Measurements from ENCODE around the gene RNH1. TPM values are rescaled to one million over a fixed set of nuclear protein-coding genes. Genes with fewer than 3 reads are reported as not detected.

The RNH1 gene
- polyA plus RNA-seq, 3 donors, result 381 to 445 (median 443) TPM

GRCh38 chr11:486189-486588, 20.9 kb downstream of the RNH1 start:
- Histone ChIP-seq H2AFZ (ENCODE audit: insufficient read depth, low read depth, low read length, poor library complexity, severe bottlenecking) (no peak overlapping the region), H3K36me3 (replicated peaks in 1 of 2; ENCODE audit: control insufficient read depth in 1 of 2, insufficient read depth in 2 of 2, low read length in 2 of 2) (peaks cover 6 to 7% of the 10 kb centered on the region in 2 donors), H3K9ac (ENCODE audit: insufficient read depth, low read length, poor library complexity, severe bottlenecking) (no peak overlapping the region), H3K4me3 (replicated peaks in 1 of 3; ENCODE audit: low read depth in 2 of 3, low read length in 3 of 3) (no peak overlapping the region), H4K20me1 (ENCODE audit: insufficient read depth, low read length) (no peaks in the 10 kb centered on the region), H3K79me2 (ENCODE audit: insufficient read depth, low read length) (no peaks in the 10 kb centered on the region), H3K9me3 (replicated peaks in 1 of 2; ENCODE audit: control insufficient read depth in 1 of 2, insufficient read depth in 1 of 2, low read length in 2 of 2) (peaks cover 0 to 24% of the 10 kb centered on the region in 2 donors), H3K27me3 (ENCODE audit: control insufficient read depth in 2 of 2, insufficient read depth in 2 of 2, low read length in 2 of 2) (no peaks in the 10 kb centered on the region), H3K4me1 (ENCODE audit: control insufficient read depth in 1 of 2, insufficient read depth in 2 of 2, low read length in 2 of 2) (no peaks in the 10 kb centered on the region), H3K27ac (ENCODE audit: low read depth in 1 of 2, low read length in 2 of 2) (no peak overlapping the region), H3K4me2 (replicated peaks; ENCODE audit: extremely low read depth, low read length, poor library complexity, severe bottlenecking) (no peak overlapping the region)
- H3K36me3 Mint-ChIP-seq, result peaks cover 9 to 17% of the 10 kb centered on the region in 2 donors
- no peaks in the 10 kb centered on the region for H3K4me1 Mint-ChIP-seq
- TF ChIP-seq, protein P1, sequence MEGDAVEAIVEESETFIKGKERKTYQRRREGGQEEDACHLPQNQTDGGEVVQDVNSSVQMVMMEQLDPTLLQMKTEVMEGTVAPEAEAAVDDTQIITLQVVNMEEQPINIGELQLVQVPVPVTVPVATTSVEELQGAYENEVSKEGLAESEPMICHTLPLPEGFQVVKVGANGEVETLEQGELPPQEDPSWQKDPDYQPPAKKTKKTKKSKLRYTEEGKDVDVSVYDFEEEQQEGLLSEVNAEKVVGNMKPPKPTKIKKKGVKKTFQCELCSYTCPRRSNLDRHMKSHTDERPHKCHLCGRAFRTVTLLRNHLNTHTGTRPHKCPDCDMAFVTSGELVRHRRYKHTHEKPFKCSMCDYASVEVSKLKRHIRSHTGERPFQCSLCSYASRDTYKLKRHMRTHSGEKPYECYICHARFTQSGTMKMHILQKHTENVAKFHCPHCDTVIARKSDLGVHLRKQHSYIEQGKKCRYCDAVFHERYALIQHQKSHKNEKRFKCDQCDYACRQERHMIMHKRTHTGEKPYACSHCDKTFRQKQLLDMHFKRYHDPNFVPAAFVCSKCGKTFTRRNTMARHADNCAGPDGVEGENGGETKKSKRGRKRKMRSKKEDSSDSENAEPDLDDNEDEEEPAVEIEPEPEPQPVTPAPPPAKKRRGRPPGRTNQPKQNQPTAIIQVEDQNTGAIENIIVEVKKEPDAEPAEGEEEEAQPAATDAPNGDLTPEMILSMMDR (IDR thresholded peaks at IDR 0.05), result no peak
- no peak overlapping the region for H3K4me3 Mint-ChIP-seq
- no peak for DNase-seq
- intact Hi-C loops (cut with micrococcal nuclease), result no loop called here
- no peak overlapping the region for H3K27ac Mint-ChIP-seq
- 90% methylated on average over 12 of the region's 23 CpGs for WGBS (ENCODE audit: insufficient coverage)
- no peaks in the 10 kb centered on the region for H3K27me3 Mint-ChIP-seq (ENCODE audit: low read depth in 3 of 3)
- peaks cover 2 to 10% (median 2%) of the 10 kb centered on the region in 7 donors for H3K9me3 Mint-ChIP-seq

DNA sequence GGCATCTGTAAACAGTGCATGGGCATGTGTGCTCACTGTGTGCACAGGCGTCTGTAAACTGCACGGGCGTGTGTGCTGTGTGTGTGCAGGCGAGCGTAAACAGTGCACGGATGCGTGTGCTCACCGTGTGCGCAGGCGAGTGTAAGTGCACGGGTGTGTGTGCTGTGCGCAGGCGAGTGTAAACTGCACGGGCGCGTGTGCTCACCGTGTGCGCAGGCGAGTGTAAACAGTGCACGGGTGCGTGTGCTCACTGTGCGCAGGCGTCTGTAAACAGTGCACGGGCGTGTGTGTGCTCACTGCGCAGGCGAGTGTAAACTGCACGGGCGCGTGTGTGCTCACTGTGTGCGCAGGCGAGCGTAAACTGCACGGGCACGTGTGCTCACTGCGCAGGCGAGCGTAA, 22.4 kb downstream of the RNH1 start:
- intact Hi-C loops (cut with micrococcal nuclease), result no loop called here

More for the DNA sequence above, 22.4 kb downstream of the RNH1 start:
- no peak for DNase-seq
- no peak overlapping the region for H3K4me3 Mint-ChIP-seq
- H3K27me3 Mint-ChIP-seq (ENCODE audit: low read depth in 3 of 3), result no peaks in the 10 kb centered on the region
- Histone ChIP-seq H2AFZ (ENCODE audit: insufficient read depth, low read depth, low read length, poor library complexity, severe bottlenecking) (no peak overlapping the region), H3K4me3 (replicated peaks in 1 of 3; ENCODE audit: low read depth in 2 of 3, low read length in 3 of 3) (no peak overlapping the region), H3K9ac (ENCODE audit: insufficient read depth, low read length, poor library complexity, severe bottlenecking) (no peak overlapping the region), H3K4me1 (ENCODE audit: control insufficient read depth in 1 of 2, insufficient read depth in 2 of 2, low read length in 2 of 2) (no peaks in the 10 kb centered on the region), H3K36me3 (replicated peaks in 1 of 2; ENCODE audit: control insufficient read depth in 1 of 2, insufficient read depth in 2 of 2, low read length in 2 of 2) (no peaks in the 10 kb centered on the region), H3K79me2 (ENCODE audit: insufficient read depth, low read length) (no peaks in the 10 kb centered on the region), H3K27me3 (ENCODE audit: control insufficient read depth in 2 of 2, insufficient read depth in 2 of 2, low read length in 2 of 2) (no peaks in the 10 kb centered on the region), H3K27ac (ENCODE audit: low read depth in 1 of 2, low read length in 2 of 2) (no peak overlapping the region), H3K9me3 (replicated peaks in 1 of 2; ENCODE audit: control insufficient read depth in 1 of 2, insufficient read depth in 1 of 2, low read length in 2 of 2) (peaks cover 0 to 24% of the 10 kb centered on the region in 2 donors), H3K4me2 (replicated peaks; ENCODE audit: extremely low read depth, low read length, poor library complexity, severe bottlenecking) (no peak overlapping the region), H4K20me1 (ENCODE audit: insufficient read depth, low read length) (no peaks in the 10 kb centered on the region)
- TF ChIP-seq, protein P1 (IDR thresholded peaks at IDR 0.05), result no peak
- no peaks in the 10 kb centered on the region for H3K4me1 Mint-ChIP-seq
- H3K27ac Mint-ChIP-seq, result no peak overlapping the region
- WGBS (ENCODE audit: insufficient coverage), result 99% methylated on average over 38 of the region's 38 CpGs
- peaks cover 2 to 10% (median 6%) of the 10 kb centered on the region in 7 donors for H3K9me3 Mint-ChIP-seq
- peaks cover 6 to 15% of the 10 kb centered on the region in 2 donors for H3K36me3 Mint-ChIP-seq

Measured in CD14-positive monocyte (primary cell).